GM12878 (cell line): ENCODE measurements around the gene TOMM40. TPM values are rescaled to one million over a fixed set of nuclear protein-coding genes. Genes with fewer than 3 reads are reported as not detected.

Experiments
- ATAC-seq: fragments of 200-7000 bp; cut with Tn5 transposase; 3 replicates; pipeline ENCODE4 v1.9.1; 2020; ENCODE audit warnings: mild to moderate bottlenecking, moderate library complexity
- BruUV-seq: library from RNA; stranded (reverse); fragments of 400-500 nt; replicated peaks from 2 replicates; lab custom pipeline; 2021; lab: Mats Ljungman, UMichigan
- CTCF ChIA-PET: fragments of 300-600 bp; sonication (Branson Sonifier 250); formaldehyde crosslinking; extraction: SDS; loops from one replicate; lab custom pipeline; 2021; ENCODE audit warnings: inconsistent platforms; lab: Yijun Ruan, JAX
- POLR2A ChIA-PET: fragments of 350-600 bp; formaldehyde crosslinking; extraction: SDS; loops from one replicate; lab custom pipeline; 2021; ENCODE audit warnings: inconsistent platforms; lab: Charles Lee
- RAD21 ChIA-PET: fragments of 300-600 bp; sonication (Branson Sonifier 250); formaldehyde crosslinking; loops from one replicate; lab custom pipeline; 2023; ENCODE audit warnings: antibody characterized with exemption; ENCODE audit not compliant: unreplicated experiment; lab: Charles Lee
- SMC1A ChIA-PET: fragments of 300-600 bp; sonication (Branson Sonifier 250); formaldehyde crosslinking; loops from one replicate; lab custom pipeline; 2023; ENCODE audit not compliant: unreplicated experiment, uncharacterized antibody; lab: Charles Lee
- DNase-seq: peaks from one replicate; pipeline ENCODE4 v3.0.0-alpha.2; 2011; ENCODE audit warnings: low read depth, low spot score
- FAIRE-seq: peaks from 3 replicates; lab custom pipeline; 2011; peaks lifted over from hg19 to GRCh38; lab: Jason Lieb, UNC
- H2AFZ ChIP-seq: 2 replicates; pipeline ENCODE4 v1.6.0; 2011; ENCODE audit warnings: low read depth, low read length, control low read depth; ENCODE audit not compliant: control insufficient read depth
- H3K27ac ChIP-seq: 2 replicates; pipeline ENCODE4 v1.5.1; 2011; ENCODE audit warnings: control low read depth; ENCODE audit not compliant: control insufficient read depth, insufficient read depth
- H3K27me3 ChIP-seq, 2 experiments: replicated peaks in 1 of 2; 2 replicates each; pipeline versions ENCODE4 v1.6.0 to v1.6.1; 2011; ENCODE audit warnings: low read length in 1 of 2; ENCODE audit not compliant: control insufficient read depth in 2 of 2, insufficient read depth in 2 of 2
- H3K36me3 ChIP-seq, 2 experiments: 2 replicates each; pipeline ENCODE4 v1.5.1; 2011; ENCODE audit warnings: low read length in 1 of 2; ENCODE audit not compliant: control insufficient read depth in 2 of 2, insufficient read depth in 2 of 2
- H3K4me1 ChIP-seq: 2 replicates; pipeline ENCODE4 v1.6.1; 2011; ENCODE audit warnings: mild to moderate bottlenecking, low read length, moderate library complexity, mixed read lengths; ENCODE audit not compliant: control insufficient read depth, insufficient read depth
- H3K4me2 ChIP-seq: 2 replicates; pipeline ENCODE4 v1.6.0; 2011; ENCODE audit warnings: control low read depth; ENCODE audit not compliant: control insufficient read depth, insufficient read depth
- H3K4me3 ChIP-seq: fragments of 200-600 bp; sonication (generic); 2 replicates; pipeline ENCODE4 v1.5.1; 2016
- H3K79me2 ChIP-seq: 2 replicates; pipeline ENCODE4 v1.6.0; 2011; ENCODE audit warnings: low read length; ENCODE audit not compliant: control insufficient read depth, insufficient read depth
- H3K9ac ChIP-seq: 2 replicates; pipeline ENCODE4 v1.8.0; 2011; ENCODE audit warnings: low read length, control low read depth, mixed read lengths; ENCODE audit not compliant: control insufficient read depth, insufficient read depth
- H3K9me3 ChIP-seq: replicated peaks from 3 replicates; pipeline ENCODE4 v1.5.1; 2011; ENCODE audit warnings: mild to moderate bottlenecking, low read length; ENCODE audit not compliant: control insufficient read depth, insufficient read depth
- H4K20me1 ChIP-seq: 2 replicates; pipeline ENCODE4 v1.6.0; 2011; ENCODE audit not compliant: control insufficient read depth, insufficient read depth
- WGBS: methylation state at CpG from one replicate; pipeline ENCODE4 v1.1.6; 2016; ENCODE audit warnings: low lambda C conversion rate; ENCODE audit not compliant: insufficient replicate concordance, insufficient coverage; ENCODE audit errors: missing lambda C conversion rate; 5-methylcytosine and 5-hydroxymethylcytosine counted together
- in situ Hi-C: fragments of 300-500 bp; cut with MboI; formaldehyde crosslinking; loops from 9 replicates; pipeline ENCODE4 v1.14.3; 2018; ENCODE audit warnings: mixed read lengths
- intact Hi-C: fragments of 100-400 bp; cut with micrococcal nuclease; formaldehyde crosslinking; loops from one replicate; pipeline ENCODE4 v1.14.2; 2022; ENCODE audit not compliant: unreplicated experiment
- polyA plus RNA-seq, 11 experiments: library from polyadenylated mRNA; depleted of rRNA in 4 of 11; unstranded in 6 of 11; stranded (reverse) in 5 of 11; fragments of >200 nt; fragmentation: Nextera tagmentation in 4 of 11; fragmentation: Illumina TruSeq in 1 of 11; extraction: Ambion mirVana in 4 of 11; extraction: Trizol in 1 of 11; gene quantifications; 1 replicate in 1 of 11; 2 replicates in 10 of 11; pipeline versions ENCODE4 v1.2.1 to v1.2.3, GENCODE V29; 2011 to 2016; ENCODE audit warnings: inconsistent platforms in 2 of 11, missing spikeins in 2 of 11, low read depth in 1 of 11
- total RNA-seq, 4 experiments: library from RNA; depleted of rRNA in 3 of 4; stranded (reverse); fragments of >200 nt in 3 of 4; fragmentation: Illumina TruSeq in 1 of 4; extraction: Trizol in 1 of 4; gene quantifications; 2 replicates each; pipeline versions ENCODE4 v1.2.1 to v1.2.3, GENCODE V29; 2013 to 2021
- TF ChIP-seq, protein P1 (sequence below): fragments of 450-650 bp; IDR thresholded peaks from 2 replicates; pipeline ENCODE4 v1.6.1; 2017; ENCODE audit warnings: mild to moderate bottlenecking

Gene TOMM40
- total and polyA plus RNA-seq, 10 of the 15 experiments (the other 5 are each of a cell fraction or from before 2014, with no cell fraction given), result 0.85 to 221 (median 99.9) TPM

DNA sequence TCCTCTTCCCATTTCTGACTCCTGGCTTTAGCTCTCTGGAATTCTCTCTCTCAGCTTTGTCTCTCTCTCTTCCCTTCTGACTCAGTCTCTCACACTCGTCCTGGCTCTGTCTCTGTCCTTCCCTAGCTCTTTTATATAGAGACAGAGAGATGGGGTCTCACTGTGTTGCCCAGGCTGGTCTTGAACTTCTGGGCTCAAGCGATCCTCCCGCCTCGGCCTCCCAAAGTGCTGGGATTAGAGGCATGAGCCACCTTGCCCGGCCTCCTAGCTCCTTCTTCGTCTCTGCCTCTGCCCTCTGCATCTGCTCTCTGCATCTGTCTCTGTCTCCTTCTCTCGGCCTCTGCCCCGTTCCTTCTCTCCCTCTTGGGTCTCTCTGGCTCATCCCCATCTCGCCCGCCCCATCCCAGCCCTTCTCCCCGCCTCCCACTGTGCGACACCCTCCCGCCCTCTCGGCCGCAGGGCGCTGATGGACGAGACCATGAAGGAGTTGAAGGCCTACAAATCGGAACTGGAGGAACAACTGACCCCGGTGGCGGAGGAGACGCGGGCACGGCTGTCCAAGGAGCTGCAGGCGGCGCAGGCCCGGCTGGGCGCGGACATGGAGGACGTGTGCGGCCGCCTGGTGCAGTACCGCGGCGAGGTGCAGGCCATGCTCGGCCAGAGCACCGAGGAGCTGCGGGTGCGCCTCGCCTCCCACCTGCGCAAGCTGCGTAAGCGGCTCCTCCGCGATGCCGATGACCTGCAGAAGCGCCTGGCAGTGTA lies 17.2 kb downstream of the TOMM40 start:
- in situ Hi-C loops, result loop anchor here (10.0 kb wide), 2 partner anchors 47 to 427 kb away; partner anchors contain the start of gene CLPTM1

More for the DNA sequence above, 17.2 kb downstream of the TOMM40 start:
- TF ChIP-seq, protein P1, sequence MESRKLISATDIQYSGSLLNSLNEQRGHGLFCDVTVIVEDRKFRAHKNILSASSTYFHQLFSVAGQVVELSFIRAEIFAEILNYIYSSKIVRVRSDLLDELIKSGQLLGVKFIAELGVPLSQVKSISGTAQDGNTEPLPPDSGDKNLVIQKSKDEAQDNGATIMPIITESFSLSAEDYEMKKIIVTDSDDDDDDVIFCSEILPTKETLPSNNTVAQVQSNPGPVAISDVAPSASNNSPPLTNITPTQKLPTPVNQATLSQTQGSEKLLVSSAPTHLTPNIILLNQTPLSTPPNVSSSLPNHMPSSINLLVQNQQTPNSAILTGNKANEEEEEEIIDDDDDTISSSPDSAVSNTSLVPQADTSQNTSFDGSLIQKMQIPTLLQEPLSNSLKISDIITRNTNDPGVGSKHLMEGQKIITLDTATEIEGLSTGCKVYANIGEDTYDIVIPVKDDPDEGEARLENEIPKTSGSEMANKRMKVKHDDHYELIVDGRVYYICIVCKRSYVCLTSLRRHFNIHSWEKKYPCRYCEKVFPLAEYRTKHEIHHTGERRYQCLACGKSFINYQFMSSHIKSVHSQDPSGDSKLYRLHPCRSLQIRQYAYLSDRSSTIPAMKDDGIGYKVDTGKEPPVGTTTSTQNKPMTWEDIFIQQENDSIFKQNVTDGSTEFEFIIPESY, result no peak
- intact Hi-C loops, result loop anchor here (5.0 kb wide), 1 partner anchor 429 kb away; no protein-coding TSS in a partner anchor
- ATAC-seq (no peak), DNase-seq (no peak), FAIRE-seq (no peak)
- CTCF ChIA-PET, result interaction anchor here (0.8 to 5.1 kb wide), 3 partner anchors 40 to 282 kb away, joined by 4 to 37 read pairs (median 4); no protein-coding TSS in a partner anchor
- H3K9ac ChIP-seq, result no peak overlapping the region
- WGBS, result 77% methylated on average over 35 of the region's 46 CpGs
- H3K79me2 ChIP-seq, result no peaks in the 10 kb centered on the region
- H3K4me3 ChIP-seq, result no peak overlapping the region
- H3K27me3 ChIP-seq, result no peaks in the 10 kb centered on the region; a peak in 1 of 4 replicates
- H3K4me2 ChIP-seq, result no peak overlapping the region
- no peaks in the 10 kb centered on the region; the same call in 1 of the 2 replicates for H4K20me1 ChIP-seq
- SMC1A ChIA-PET, result interaction anchor here (0.6 kb wide), 1 partner anchor 409 kb away, joined by 3 read pairs; no protein-coding TSS in a partner anchor
- BruUV-seq, result no TSS peak
- H3K4me1 ChIP-seq, result no peaks in the 10 kb centered on the region
- RAD21 ChIA-PET, result no interaction called here
- H3K27ac ChIP-seq, result no peak overlapping the region
- peaks cover 0 to 4% of the 10 kb centered on the region in 2 experiments; a peak in 2 of 4 replicates for H3K36me3 ChIP-seq
- no peaks in the 10 kb centered on the region for H3K9me3 ChIP-seq
- H2AFZ ChIP-seq, result no peak overlapping the region
- POLR2A ChIA-PET, result no interaction called here
